COLO668 (cell line): Measurements from ENCODE around the gene PCDHA11.
"Not testable (repeated sequence)": the region's sequence is repeated elsewhere in the genome, so short reads cannot be mapped to it uniquely, and the experiment has no call there.

Experiments
- DNase-seq: peaks from one replicate; lab custom pipeline; 2025; ENCODE audit not compliant: unreplicated experiment; lab: John Stamatoyannopoulos, UW

The PCDHA11 gene

GRCh38 chr5:140868721-140869554, at the start of gene PCDHA11:
Gene PCDHA11 (plus strand): TSS chr5:140868957. CDS start chr5:140869104, 147 bp downstream.
- peak; percentile 38 for DNase-seq

- no peak for DNase-seq
Measured at GRCh38 chr5:140821375-140822280, 47.1 kb upstream of the PCDHA11 start, which contains the start of gene PCDHA5. Gene PCDHA5 (plus strand): TSS chr5:140821613.

GRCh38 chr5:140822281-140822629, 46.5 kb upstream of the PCDHA11 start:
- DNase-seq: no peak

- DNase-seq: not testable (repeated sequence)
Measured at GRCh38 chr5:140822969-140823368, 45.8 kb upstream of the PCDHA11 start.

GRCh38 chr5:140823475-140823874, 45.3 kb upstream of the PCDHA11 start:
- no peak for DNase-seq

GRCh38 chr5:140827704-140828361, 40.9 kb upstream of the PCDHA11 start, which contains the start of gene PCDHA6:
Gene PCDHA6 (plus strand): TSS chr5:140827960. CDS start chr5:140828092, 132 bp downstream.
- DNase-seq: no peak

GRCh38 chr5:140828362-140828737, 40.4 kb upstream of the PCDHA11 start:
- DNase-seq: no peak

GRCh38 chr5:140829511-140830501, 39.0 kb upstream of the PCDHA11 start:
- DNase-seq: not testable (repeated sequence)

GRCh38 chr5:140833993-140834392, 34.8 kb upstream of the PCDHA11 start, which contains the start of gene PCDHA7:
Gene PCDHA7 (plus strand): TSS chr5:140834269. CDS start chr5:140834384, 115 bp downstream.
- no peak for DNase-seq

- not testable (repeated sequence) for DNase-seq
Measured at GRCh38 chr5:140834439-140835008, 34.2 kb upstream of the PCDHA11 start.

- no peak for DNase-seq
Measured at GRCh38 chr5:140835622-140836510, 32.9 kb upstream of the PCDHA11 start.

GRCh38 chr5:140840978-140841962, 27.5 kb upstream of the PCDHA11 start, which contains the start of gene PCDHA8:
Gene PCDHA8 (plus strand): TSS chr5:140841187. CDS start chr5:140841322, 135 bp downstream.
- DNase-seq: no peak

- no peak for DNase-seq
Measured at GRCh38 chr5:140842798-140843733, 25.7 kb upstream of the PCDHA11 start.

GRCh38 chr5:140848139-140849102, 20.3 kb upstream of the PCDHA11 start, which contains the start of gene PCDHA9:
Gene PCDHA9 (plus strand): TSS chr5:140848382. CDS start chr5:140848496, 114 bp downstream.
- DNase-seq: not testable (repeated sequence)
